Aorta (tissue), 5 donors: Measurements from ENCODE around the gene BAG2. TPM values are rescaled to one million over a fixed set of nuclear protein-coding genes. Genes with fewer than 3 reads are reported as not detected.

Experiments
- ATAC-seq: fragments of 200-7000 bp; cut with Tn5 transposase; one replicate; pipeline ENCODE4 v1.9.1; 2022; ENCODE audit warnings: moderate library complexity; ENCODE audit not compliant: low FRiP score
- DNase-seq, 2 donors: peaks; one replicate each; pipeline ENCODE4 v3.0.0-alpha.2; 2020
- H3K27ac ChIP-seq, 2 donors: one replicate each; pipeline ENCODE4 v1.5.1; 2013; ENCODE audit warnings: low read length in 2 of 2, mild to moderate bottlenecking in 2 of 2, moderate library complexity in 2 of 2, control low read depth in 1 of 2, inconsistent platforms in 1 of 2, low read depth in 1 of 2
- H3K27me3 ChIP-seq, 2 donors: one replicate each; pipeline ENCODE4 v1.6.1; 2013; ENCODE audit warnings: control low read depth in 1 of 2, low read length in 1 of 2, mild to moderate bottlenecking in 1 of 2, moderate library complexity in 1 of 2; ENCODE audit not compliant: insufficient read depth in 2 of 2, control insufficient read depth in 1 of 2
- H3K36me3 ChIP-seq, 2 donors: one replicate each; pipeline ENCODE4 v1.6.1; 2013; ENCODE audit warnings: control low read depth in 1 of 2, low read length in 1 of 2, mild to moderate bottlenecking in 1 of 2; ENCODE audit not compliant: insufficient read depth in 2 of 2, control insufficient read depth in 1 of 2
- H3K4me1 ChIP-seq, 2 donors: one replicate each; pipeline ENCODE4 v1.6.1; 2013; ENCODE audit warnings: low read length in 2 of 2, control low read depth in 1 of 2, mild to moderate bottlenecking in 1 of 2, moderate library complexity in 1 of 2; ENCODE audit not compliant: insufficient read depth in 2 of 2, control insufficient read depth in 1 of 2
- H3K4me3 ChIP-seq, 2 donors: one replicate each; pipeline ENCODE4 v1.5.1; 2013; ENCODE audit warnings: low read length in 2 of 2, control low read depth in 1 of 2, mild to moderate bottlenecking in 1 of 2
- H3K9me3 ChIP-seq: one replicate; pipeline ENCODE4 v1.6.1; 2013; ENCODE audit warnings: mild to moderate bottlenecking, low read length; ENCODE audit not compliant: control insufficient read depth
- WGBS, 2 donors: extraction: QIAGEN DNeasy Blood & Tissue Kit; methylation state at CpG; one replicate each; pipeline ENCODE4 v1.1.7; 2013; 5-methylcytosine and 5-hydroxymethylcytosine counted together
- intact Hi-C, 2 donors: fragments of 100-400 bp; cut with DNase I; formaldehyde crosslinking; loops; one replicate each; pipeline versions ENCODE4 v1.14.2 to v1.15.0; 2022
- polyA plus RNA-seq, 2 donors: library from polyadenylated mRNA; stranded (reverse); fragments of 200-250 nt; gene quantifications; one replicate each; pipeline ENCODE4 v1.2.3, GENCODE V29; 2013
- total RNA-seq, 2 donors: library from RNA; stranded (reverse); fragmentation: NEBNext Ultra II Directional; extraction: Animal tissue kit (Norgen Biotek cat#: 25700); gene quantifications; one replicate each; pipeline ENCODE4 v1.2.1, GENCODE V29; 2021
- donor health status: healthy with polysubstance abuse.
- donor health status: Bipolar disorder and iron deficiency.
- donor health status: DM: no; HTN: no; CAD: no.
- donor health status: DM: no; HTN: no; CAD: no.
- donor health status: DM: yes; HTN: yes; CAD: no.

The BAG2 gene
- total and polyA plus RNA-seq, 4 donors, result 7.0 to 32.9 (median 13.9) TPM

GRCh38 chr6:57221936-57222742 is 50.0 kb downstream of the BAG2 start, which contains the start of gene RAB23:
RAB23 (minus strand) TSS chr6:57222307; CDS start chr6:57210380, 11,927 bp downstream.
- peak; percentile 89 to 94 for DNase-seq
- ATAC-seq, result peak; percentile 97
- peak within 1 kb of the TSS; percentile 58 to 93 for H3K27ac ChIP-seq
- H3K4me3 ChIP-seq, result peak within 1 kb of the TSS; percentile 85 to 94
- no peaks in the 10 kb centered on the region for H3K9me3 ChIP-seq
- H3K4me1 ChIP-seq, result no peaks in the 10 kb centered on the region
- intact Hi-C loops, result loop anchor here (5.0 to 10.0 kb wide), 4 partner anchors 40 to 93 kb away; partner anchors contain the start of genes BAG2 (in 1 of the 2) and PRIM2 (in 1 of the 2)
- WGBS, 2 donors, result 0 to 1% methylated on average over 62 to 69 of the region's 69 CpGs
- no peaks in the 10 kb centered on the region for H3K36me3 ChIP-seq
- H3K27me3 ChIP-seq, result no peaks in the 10 kb centered on the region

GRCh38 chr6:57222743-57223077 is 50.6 kb downstream of the BAG2 start:
- Histone ChIP-seq H3K4me1 (no peaks in the 10 kb centered on the region), H3K27ac (peak overlapping the region; percentile 47 to 62), H3K4me3 (peak overlapping the region; percentile 85 to 94), H3K27me3 (no peaks in the 10 kb centered on the region), H3K36me3 (no peaks in the 10 kb centered on the region), H3K9me3 (no peaks in the 10 kb centered on the region)
- intact Hi-C loops, result loop anchor here (5.0 to 10.0 kb wide), 4 partner anchors 40 to 92 kb away; partner anchors contain the start of genes BAG2 (in 1 of the 2) and PRIM2 (in 1 of the 2)
- 6 to 15% methylated on average over 5 of the region's 5 CpGs for WGBS, 2 donors
- no peak for ATAC-seq
- DNase-seq, result no peak

GRCh38 chr6:57224769-57225515 is 52.8 kb downstream of the BAG2 start:
- ATAC-seq (no peak), DNase-seq (no peak)
- Histone ChIP-seq H3K4me1 (no peaks in the 10 kb centered on the region), H3K27me3 (no peaks in the 10 kb centered on the region), H3K9me3 (no peaks in the 10 kb centered on the region), H3K27ac (no peak overlapping the region), H3K36me3 (no peaks in the 10 kb centered on the region), H3K4me3 (no peak overlapping the region)
- WGBS, 2 donors, result 66 to 79% methylated on average over 1 of the region's 1 CpG
- intact Hi-C loops, result loop anchor here (5.0 to 10.0 kb wide), 4 partner anchors 37 to 90 kb away; partner anchors contain the start of genes BAG2 (in 1 of the 2) and PRIM2 (in 1 of the 2)

- H3K36me3 ChIP-seq, result no peaks in the 10 kb centered on the region
- no peaks in the 10 kb centered on the region for H3K27me3 ChIP-seq
- no peaks in the 10 kb centered on the region for H3K4me1 ChIP-seq
- no peak for DNase-seq
- intact Hi-C loops, result loop anchor here in 1 of 2 donors (10.0 kb wide), 1 partner anchor 89 kb away; the partner anchor contains the start of gene PRIM2
- H3K4me3 ChIP-seq, result no peak overlapping the region
- H3K27ac ChIP-seq, result no peak overlapping the region
- WGBS, 2 donors, result 79 to 83% methylated on average over 2 of the region's 2 CpGs
- no peak for ATAC-seq
- no peaks in the 10 kb centered on the region for H3K9me3 ChIP-seq
Measured at GRCh38 chr6:57226221-57226620, 54.1 kb downstream of the BAG2 start.

Other genes with a start within 250 kb of the BAG2 start
- 1 to 10 TPM; 3.1 to 5.5 TPM for gene BEND6, start 217.2 kb upstream of the BAG2 start, total RNA-seq
- gene BEND6, start 217.2 kb upstream of the BAG2 start, polyA plus RNA-seq, result 1 to 10 TPM; 2.3 to 3.1 TPM
- gene KIAA1586, start 125.6 kb upstream of the BAG2 start, total RNA-seq, result 10 to 100 TPM; 15.2 to 16.5 TPM
- gene KIAA1586, start 125.6 kb upstream of the BAG2 start, polyA plus RNA-seq, result 1 to 10 TPM; 3.3 to 6.1 TPM
- gene ZNF451, start 82.1 kb upstream of the BAG2 start, total RNA-seq, result 10 to 100 TPM; 64.3 to 66.2 TPM
- gene ZNF451, start 82.1 kb upstream of the BAG2 start, polyA plus RNA-seq, result 10 to 100 TPM in 1 of 2 donors, 1 to 10 TPM in 1; 6.3 to 13.4 TPM
- gene RAB23, start 50.0 kb downstream of the BAG2 start, total RNA-seq, result 10 to 100 TPM; 55.9 to 59.2 TPM
- gene RAB23, start 50.0 kb downstream of the BAG2 start, polyA plus RNA-seq, result 10 to 100 TPM; 24.8 to 47.1 TPM
- 10 to 100 TPM in 1 of 2 donors, 1 to 10 TPM in 1; 9.3 to 12.3 TPM for gene PRIM2, start 145.3 kb downstream of the BAG2 start, total RNA-seq
- 1 to 10 TPM; 2.8 to 4.9 TPM for gene PRIM2, start 145.3 kb downstream of the BAG2 start, polyA plus RNA-seq